ENCODE data around the gene CDH4. TPM values are rescaled to one million over a fixed set of nuclear protein-coding genes. Genes with fewer than 3 reads are reported as not detected.

CDH4 gene
- total and polyA plus RNA-seq, 2 of the 4 experiments (the other 2 are of a cell fraction), result 1.6 to 3.5 TPM

GRCh38 chr20:61249626-61250025 is 2.4 kb upstream of the CDH4 start:
- BruUV-seq (replicated peaks), result no TSS peak
- no peaks in the 10 kb centered on the region for H3K9me1 ChIP-seq (ENCODE audit: insufficient read depth, low read length)
- in situ Hi-C loops (cut with MboI; ENCODE audit: low sequenced_read_pairs), result loop anchor here (25.0 kb wide), 2 partner anchors 638 to 1187 kb away; no protein-coding TSS in a partner anchor

More at GRCh38 chr20:61249626-61250025, 2.4 kb upstream of the CDH4 start:
- Histone ChIP-seq H4K8ac (ENCODE audit: low read depth in 2 of 2, low read length in 2 of 2) (no peak overlapping the region), H3K18ac (ENCODE audit: low read depth, low read length) (no peak overlapping the region), H2AFZ (replicated peaks; ENCODE audit: low read length, poor library complexity) (no peak overlapping the region), H2AK5ac (ENCODE audit: low read depth, low read length) (no peak overlapping the region), H2BK120ac (ENCODE audit: low read depth, low read length) (no peak overlapping the region), H4K91ac (ENCODE audit: insufficient read depth, low read depth, low read length) (no peak overlapping the region), H2BK20ac (ENCODE audit: low read depth, low read length) (no peak overlapping the region), H3K9ac (ENCODE audit: low read depth, low read length) (no peak overlapping the region), H2BK5ac (ENCODE audit: low read depth, low read length, poor library complexity, severe bottlenecking) (no peak overlapping the region), H3K4me3 (ENCODE audit: insufficient read depth, low read depth, low read length) (no peak overlapping the region), H3K4me2 (ENCODE audit: low read depth, low read length) (no peak overlapping the region), H3K27ac (ENCODE audit: insufficient read depth, low read length) (no peak overlapping the region), H4K5ac (ENCODE audit: low read depth, low read length) (no peak overlapping the region), H3K36me3 (ENCODE audit: control insufficient read depth, insufficient read depth, low read length) (no peaks in the 10 kb centered on the region), H3K23ac (ENCODE audit: low read depth, low read length) (no peak overlapping the region), H3K14ac (replicated peaks; ENCODE audit: low read depth, low read length) (no peak overlapping the region), H3K4ac (ENCODE audit: low read depth, low read length) (no peak overlapping the region), H3K9me3 (ENCODE audit: control insufficient read depth, insufficient read depth, low read length) (no peaks in the 10 kb centered on the region), H3K56ac (ENCODE audit: extremely low read depth, insufficient read depth, low read length) (no peak overlapping the region), H4K20me1 (ENCODE audit: insufficient read depth, low read length) (no peaks in the 10 kb centered on the region), H2AK9ac (replicated peaks; ENCODE audit: low read depth, low read length, poor library complexity) (no peak overlapping the region), H2BK15ac (ENCODE audit: low read depth, low read length) (no peak overlapping the region), H3K27me3 (ENCODE audit: control insufficient read depth, insufficient read depth, low read length) (peaks cover 52% of the 10 kb centered on the region), H3K4me1 (ENCODE audit: control insufficient read depth, insufficient read depth, low read length) (peaks cover 2% of the 10 kb centered on the region; the same call in 1 of the 2 replicates), H3K79me1 (ENCODE audit: low read depth in 1 of 2, low read length in 2 of 2) (no peaks in the 10 kb centered on the region)
- ChIA-PET POLR2A (ENCODE audit: unreplicated experiment) (no interaction called here), CTCF (no interaction called here)
- WGBS, 2 experiments (ENCODE audit: extremely low coverage in 2 of 2, insufficient read length in 1 of 2), result 97% methylated on average over 4 of the region's 4 CpGs; no CpG with 5 or more reads in 1 of the 2 experiments
- DNase-seq (no peak), ATAC-seq (ENCODE audit: low read depth) (no peak)
- TF ChIP-seq MAZ (IDR thresholded peaks at IDR 0.05; ENCODE audit: borderline replicate concordance, low read depth, low read length) (no peak), SMC3 (IDR thresholded peaks at IDR 0.05; ENCODE audit: low read depth, low read length) (no peak), NFE2L2 (IDR thresholded peaks at IDR 0.05; ENCODE audit: low read depth, low read length) (no peak), RAD21 (IDR thresholded peaks at IDR 0.05; ENCODE audit: low read length) (no peak), ELK1 (IDR thresholded peaks at IDR 0.05; ENCODE audit: borderline replicate concordance, low read depth, low read length) (no peak), BHLHE40 (IDR thresholded peaks at IDR 0.05; ENCODE audit: low read depth, low read length) (no peak), CEBPB (IDR thresholded peaks at IDR 0.05; ENCODE audit: low read depth, low read length) (no peak), CHD1 (IDR thresholded peaks at IDR 0.05; ENCODE audit: low read depth, low read length) (no peak), RCOR1 (IDR thresholded peaks at IDR 0.05; ENCODE audit: insufficient replicate concordance, low read length) (no peak), CTCF (conservative IDR thresholded peaks at IDR 0.05; ENCODE audit: low read depth, low read length) (no peak), MXI1 (IDR thresholded peaks at IDR 0.05; ENCODE audit: borderline replicate concordance, low read depth, low read length) (no peak), POLR2A (IDR thresholded peaks at IDR 0.05; ENCODE audit: low read depth, low read length) (no peak), FOS (IDR thresholded peaks at IDR 0.05; ENCODE audit: low read depth, low read length) (no peak), RFX5 (IDR thresholded peaks at IDR 0.05; ENCODE audit: low read depth, low read length) (no peak)
- TF ChIP-seq, protein P1, sequence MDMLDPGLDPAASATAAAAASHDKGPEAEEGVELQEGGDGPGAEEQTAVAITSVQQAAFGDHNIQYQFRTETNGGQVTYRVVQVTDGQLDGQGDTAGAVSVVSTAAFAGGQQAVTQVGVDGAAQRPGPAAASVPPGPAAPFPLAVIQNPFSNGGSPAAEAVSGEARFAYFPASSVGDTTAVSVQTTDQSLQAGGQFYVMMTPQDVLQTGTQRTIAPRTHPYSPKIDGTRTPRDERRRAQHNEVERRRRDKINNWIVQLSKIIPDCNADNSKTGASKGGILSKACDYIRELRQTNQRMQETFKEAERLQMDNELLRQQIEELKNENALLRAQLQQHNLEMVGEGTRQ (IDR thresholded peaks at IDR 0.05; ENCODE audit: low read depth, low read length), result no peak
- intact Hi-C loops (cut with micrococcal nuclease) (loop anchor here (10.0 kb wide), 1 partner anchor 1195 kb away; no protein-coding TSS in a partner anchor), dilution Hi-C loops (cut with HindIII; ENCODE audit: low sequenced_read_pairs, unreplicated experiment) (no loop called here)

Data from IMR-90 (cell line).